ENCODE data around the gene PCBP3.
A peak's percentile ranks its signal among the peaks of the same experiment; 100 is the strongest.
"Not testable (repeated sequence)": the region's sequence is repeated elsewhere in the genome, so short reads cannot be mapped to it uniquely, and the experiment has no call there.

Gene PCBP3

GRCh38 chr21:45661913-45662622 is 18.5 kb downstream of the PCBP3 start:
- not testable (repeated sequence) for H3K27me3 Mint-ChIP-seq; H3K4me3 Mint-ChIP-seq; H3K4me1 Mint-ChIP-seq (ENCODE audit: low read depth); H3K27ac Mint-ChIP-seq; DNase-seq; H3K36me3 Mint-ChIP-seq (ENCODE audit: low read depth)
- H3K9me3 Mint-ChIP-seq: peaks cover 15% of the 10 kb centered on the region

- peaks cover 18% of the 10 kb centered on the region for H3K9me3 Mint-ChIP-seq
- not testable (repeated sequence) for H3K27ac Mint-ChIP-seq; H3K27me3 Mint-ChIP-seq; H3K4me1 Mint-ChIP-seq (ENCODE audit: low read depth); H3K4me3 Mint-ChIP-seq; DNase-seq; H3K36me3 Mint-ChIP-seq (ENCODE audit: low read depth)
Measured at GRCh38 chr21:45662623-45663245, 19.2 kb downstream of the PCBP3 start.

GRCh38 chr21:45669382-45669781 is 25.9 kb downstream of the PCBP3 start:
- Mint-ChIP-seq H3K36me3 (ENCODE audit: low read depth) (peaks cover 15% of the 10 kb centered on the region), H3K27me3 (no peaks in the 10 kb centered on the region), H3K27ac (no peak overlapping the region), H3K9me3 (peaks cover 27% of the 10 kb centered on the region), H3K4me3 (no peak overlapping the region), H3K4me1 (ENCODE audit: low read depth) (peaks cover 3% of the 10 kb centered on the region)
- no peak for DNase-seq

- H3K4me1 Mint-ChIP-seq (ENCODE audit: low read depth): peaks cover 3% of the 10 kb centered on the region
- H3K36me3 Mint-ChIP-seq (ENCODE audit: low read depth): peaks cover 15% of the 10 kb centered on the region
- H3K27me3 Mint-ChIP-seq: no peaks in the 10 kb centered on the region
- no peak overlapping the region for H3K27ac Mint-ChIP-seq
- DNase-seq: no peak
- peaks cover 21% of the 10 kb centered on the region for H3K9me3 Mint-ChIP-seq
- no peak overlapping the region for H3K4me3 Mint-ChIP-seq
Measured at GRCh38 chr21:45670731-45671130, 27.2 kb downstream of the PCBP3 start.

GRCh38 chr21:45678790-45679189 is 35.3 kb downstream of the PCBP3 start:
- not testable (repeated sequence) for H3K4me3 Mint-ChIP-seq; H3K27ac Mint-ChIP-seq; H3K27me3 Mint-ChIP-seq; H3K4me1 Mint-ChIP-seq (ENCODE audit: low read depth); H3K36me3 Mint-ChIP-seq (ENCODE audit: low read depth); DNase-seq; H3K9me3 Mint-ChIP-seq

GRCh38 chr21:45680215-45680614 is 36.7 kb downstream of the PCBP3 start:
- no peak overlapping the region for H3K4me3 Mint-ChIP-seq
- no peaks in the 10 kb centered on the region for H3K9me3 Mint-ChIP-seq
- H3K4me1 Mint-ChIP-seq (ENCODE audit: low read depth): peaks cover 2% of the 10 kb centered on the region
- H3K36me3 Mint-ChIP-seq (ENCODE audit: low read depth): no peaks in the 10 kb centered on the region
- DNase-seq: no peak
- H3K27me3 Mint-ChIP-seq: peaks cover 10% of the 10 kb centered on the region
- no peak overlapping the region for H3K27ac Mint-ChIP-seq

- DNase-seq: no peak
- Mint-ChIP-seq H3K27me3 (no peaks in the 10 kb centered on the region), H3K9me3 (peaks cover 8% of the 10 kb centered on the region), H3K4me3 (no peak overlapping the region), H3K27ac (no peak overlapping the region), H3K4me1 (ENCODE audit: low read depth) (peaks cover 28% of the 10 kb centered on the region), H3K36me3 (ENCODE audit: low read depth) (peaks cover 15% of the 10 kb centered on the region)
Measured at GRCh38 chr21:45695086-45695485, 51.6 kb downstream of the PCBP3 start.

GRCh38 chr21:45698493-45699184 is 55.1 kb downstream of the PCBP3 start:
- H3K9me3 Mint-ChIP-seq: peaks cover 8% of the 10 kb centered on the region
- peaks cover 52% of the 10 kb centered on the region for H3K4me1 Mint-ChIP-seq (ENCODE audit: low read depth)
- no peak for DNase-seq
- no peaks in the 10 kb centered on the region for H3K27me3 Mint-ChIP-seq
- peak overlapping the region; percentile 5 for H3K4me3 Mint-ChIP-seq
- H3K36me3 Mint-ChIP-seq (ENCODE audit: low read depth): peaks cover 18% of the 10 kb centered on the region
- H3K27ac Mint-ChIP-seq: peak overlapping the region; percentile 78

- H3K9me3 Mint-ChIP-seq: peaks cover 8% of the 10 kb centered on the region
- H3K36me3 Mint-ChIP-seq (ENCODE audit: low read depth): peaks cover 18% of the 10 kb centered on the region
- H3K27me3 Mint-ChIP-seq: no peaks in the 10 kb centered on the region
- peak overlapping the region; percentile 78 for H3K27ac Mint-ChIP-seq
- DNase-seq: no peak
- H3K4me3 Mint-ChIP-seq: no peak overlapping the region
- H3K4me1 Mint-ChIP-seq (ENCODE audit: low read depth): peaks cover 52% of the 10 kb centered on the region
Measured at GRCh38 chr21:45699251-45699942, 55.9 kb downstream of the PCBP3 start.

- no peak overlapping the region for H3K4me3 Mint-ChIP-seq
- peaks cover 18% of the 10 kb centered on the region for H3K36me3 Mint-ChIP-seq (ENCODE audit: low read depth)
- no peaks in the 10 kb centered on the region for H3K27me3 Mint-ChIP-seq
- peaks cover 52% of the 10 kb centered on the region for H3K4me1 Mint-ChIP-seq (ENCODE audit: low read depth)
- H3K27ac Mint-ChIP-seq: peak overlapping the region; percentile 78
- H3K9me3 Mint-ChIP-seq: peaks cover 8% of the 10 kb centered on the region
- DNase-seq: no peak
Measured at GRCh38 chr21:45699966-45700365, 56.4 kb downstream of the PCBP3 start.

GRCh38 chr21:45700461-45700860 is 56.9 kb downstream of the PCBP3 start:
- no peaks in the 10 kb centered on the region for H3K27me3 Mint-ChIP-seq
- no peak overlapping the region for H3K27ac Mint-ChIP-seq
- peaks cover 18% of the 10 kb centered on the region for H3K36me3 Mint-ChIP-seq (ENCODE audit: low read depth)

GRCh38 chr21:45704311-45705108 is 61.0 kb downstream of the PCBP3 start:
- H3K4me3 Mint-ChIP-seq: no peak overlapping the region
- DNase-seq: no peak

More at GRCh38 chr21:45700461-45700860, 56.9 kb downstream of the PCBP3 start:
- Mint-ChIP-seq H3K9me3 (peaks cover 8% of the 10 kb centered on the region), H3K4me1 (ENCODE audit: low read depth) (peaks cover 52% of the 10 kb centered on the region), H3K4me3 (no peak overlapping the region)
- no peak for DNase-seq

GRCh38 chr21:45706299-45706698 is 62.8 kb downstream of the PCBP3 start:
- Mint-ChIP-seq H3K9me3 (no peaks in the 10 kb centered on the region), H3K27me3 (no peaks in the 10 kb centered on the region), H3K36me3 (ENCODE audit: low read depth) (no peaks in the 10 kb centered on the region)

More at GRCh38 chr21:45704311-45705108, 61.0 kb downstream of the PCBP3 start:
- H3K9me3 Mint-ChIP-seq: peaks cover 4% of the 10 kb centered on the region
- H3K27me3 Mint-ChIP-seq: no peaks in the 10 kb centered on the region
- H3K4me1 Mint-ChIP-seq (ENCODE audit: low read depth): peaks cover 37% of the 10 kb centered on the region
- H3K36me3 Mint-ChIP-seq (ENCODE audit: low read depth): peaks cover 8% of the 10 kb centered on the region
- H3K27ac Mint-ChIP-seq: no peak overlapping the region

GRCh38 chr21:45709173-45709572 is 65.6 kb downstream of the PCBP3 start:
- no peak overlapping the region for H3K4me3 Mint-ChIP-seq
- H3K4me1 Mint-ChIP-seq (ENCODE audit: low read depth): peaks cover 11% of the 10 kb centered on the region
- H3K9me3 Mint-ChIP-seq: peaks cover 5% of the 10 kb centered on the region
- no peaks in the 10 kb centered on the region for H3K27me3 Mint-ChIP-seq
- H3K36me3 Mint-ChIP-seq (ENCODE audit: low read depth): no peaks in the 10 kb centered on the region
- DNase-seq: no peak
- peak overlapping the region; percentile 34 for H3K27ac Mint-ChIP-seq

More at GRCh38 chr21:45706299-45706698, 62.8 kb downstream of the PCBP3 start:
- H3K27ac Mint-ChIP-seq: no peak overlapping the region
- peaks cover 24% of the 10 kb centered on the region for H3K4me1 Mint-ChIP-seq (ENCODE audit: low read depth)
- DNase-seq: no peak
- H3K4me3 Mint-ChIP-seq: no peak overlapping the region

Measured in activated T-cell treated with anti-CD3 and anti-CD28 coated beads, Interleukin-2, amount 50 U/mL, for 24 hours (primary cell).